HPDE6-E6E7 (cell line): Measurements from ENCODE around the gene GAL3ST3.
"Not testable (repeated sequence)": the region's sequence is repeated elsewhere in the genome, so short reads cannot be mapped to it uniquely, and the experiment has no call there.

Source experiments
- DNase-seq: peaks from one replicate; pipeline ENCODE4 v3.0.0; 2011; ENCODE audit warnings: missing footprints; ENCODE audit errors: extremely low spot score

The GAL3ST3 gene

DNA sequence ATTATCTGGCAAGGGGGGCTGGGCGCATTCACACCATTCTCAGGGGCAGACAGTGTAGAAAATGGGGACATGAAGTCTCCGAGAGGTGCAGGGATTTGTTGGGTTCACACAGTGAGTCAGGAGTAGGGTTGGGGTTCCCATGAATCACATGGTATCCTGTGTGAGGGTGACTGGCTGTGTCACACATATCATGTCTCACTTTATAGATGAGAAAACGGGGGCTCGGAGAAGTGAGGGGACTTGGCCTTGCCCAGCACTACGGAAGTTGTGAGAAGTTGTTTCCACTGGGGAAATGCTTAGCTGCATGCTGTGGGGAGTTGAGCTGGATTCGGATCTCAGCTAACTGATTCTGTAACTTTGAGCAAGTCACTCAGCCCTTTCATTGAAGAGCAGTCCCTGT, 4.2 kb downstream of the GAL3ST3 start:
- DNase-seq: no peak

DNA sequence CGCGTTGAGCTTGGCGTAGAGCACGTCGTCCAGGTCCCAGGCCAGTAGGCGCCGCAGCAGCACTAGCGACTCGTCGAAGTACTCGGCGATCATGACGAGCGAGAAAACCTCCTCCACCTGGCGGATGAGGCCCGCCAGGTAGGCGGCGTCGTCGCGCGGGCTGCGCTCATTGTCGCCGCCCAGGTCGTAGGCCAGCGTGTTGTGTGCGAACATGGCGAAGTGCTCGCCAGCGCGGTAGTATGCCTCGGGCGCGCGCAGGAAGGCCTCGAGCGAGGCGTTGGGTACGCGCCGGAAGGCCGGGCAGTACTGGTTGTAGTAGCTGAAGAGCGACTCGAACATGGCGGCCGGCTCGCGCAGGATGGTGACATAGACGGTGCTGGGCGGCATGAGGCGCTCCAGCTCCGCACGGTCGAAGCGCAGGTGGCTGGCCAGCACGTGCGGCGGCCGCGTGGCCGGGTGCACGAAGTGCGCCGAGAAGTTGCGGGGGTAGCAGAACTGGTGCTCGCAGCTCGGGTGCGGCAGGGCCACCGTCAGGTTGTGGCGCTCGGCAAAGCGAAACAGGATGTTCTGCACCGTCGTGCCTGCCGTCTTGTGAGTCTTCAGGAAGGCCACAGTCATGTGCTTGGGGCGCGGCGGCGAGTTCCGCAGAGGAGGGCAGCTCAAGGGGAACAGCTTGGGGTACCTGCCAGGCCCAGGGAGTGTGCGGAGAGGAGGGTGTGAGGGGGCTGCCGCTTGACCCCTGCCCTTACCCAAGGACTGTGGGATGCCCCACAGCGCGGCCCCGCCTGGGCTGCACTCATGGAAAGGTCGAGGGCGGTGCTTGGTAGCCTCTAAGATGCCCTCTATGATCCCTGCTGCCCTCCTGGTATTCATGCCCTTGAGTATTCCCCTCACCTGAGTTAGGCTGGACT, 5.7 kb downstream of the GAL3ST3 start:
- DNase-seq: no peak

DNA sequence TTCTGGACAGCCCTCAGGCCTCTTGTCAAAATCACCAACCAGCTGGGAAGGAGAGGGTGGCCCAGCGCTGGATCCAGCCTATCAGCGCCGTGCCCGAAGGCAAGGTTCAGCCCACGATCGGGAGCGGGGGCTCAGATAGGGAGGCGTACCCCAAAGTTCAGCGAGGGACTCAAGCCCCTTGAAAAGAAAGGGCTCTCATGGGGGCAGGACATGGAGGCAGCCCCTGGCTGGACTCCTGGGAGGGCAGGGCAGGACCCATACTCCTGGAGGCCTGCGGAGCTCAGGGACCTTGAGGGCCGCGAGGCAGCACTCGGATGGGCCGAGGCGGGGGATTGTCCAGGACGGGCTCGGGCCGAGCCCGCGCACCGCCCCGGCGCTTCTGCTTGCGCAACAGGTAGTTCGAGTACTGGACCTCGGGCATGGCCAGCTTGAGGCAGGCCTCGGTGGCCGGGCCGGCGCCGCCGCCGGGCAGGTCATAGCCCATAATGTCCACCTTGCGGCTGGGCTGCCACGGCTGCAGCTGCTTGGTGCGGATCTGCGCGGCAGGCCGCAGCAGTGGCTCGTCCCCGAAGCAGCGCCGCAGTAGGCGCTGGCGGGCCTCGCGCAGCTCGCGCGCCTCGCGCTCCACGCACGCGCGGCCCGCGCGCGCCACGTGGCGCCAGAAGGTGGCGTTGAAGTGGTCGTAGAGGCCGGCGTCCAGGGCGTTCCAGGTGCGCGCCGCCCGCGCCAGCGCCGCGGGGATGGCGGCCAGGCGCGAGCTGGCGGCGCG, 6.5 kb downstream of the GAL3ST3 start:
- no peak for DNase-seq

DNA sequence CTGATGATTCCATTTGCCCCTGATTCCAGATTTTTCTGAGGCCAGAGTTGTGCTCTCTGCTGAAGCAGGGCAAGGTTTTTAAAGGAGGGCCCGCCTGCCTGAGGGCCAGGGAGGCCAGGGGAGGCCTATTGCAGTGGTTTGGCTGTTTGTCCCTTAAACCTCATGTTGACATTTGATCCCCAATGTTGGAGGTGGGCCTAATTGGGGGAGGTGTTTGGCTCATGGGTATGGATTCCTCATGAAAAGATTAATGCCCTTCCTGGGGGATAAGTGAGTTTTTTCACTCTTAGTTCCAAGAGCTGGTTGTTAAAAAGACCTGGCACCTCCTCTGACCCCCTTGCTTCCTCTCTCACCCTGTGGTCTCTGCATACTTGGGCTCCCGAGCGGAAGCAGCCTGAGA, 9.2 kb downstream of the GAL3ST3 start:
- DNase-seq: no peak

DNA sequence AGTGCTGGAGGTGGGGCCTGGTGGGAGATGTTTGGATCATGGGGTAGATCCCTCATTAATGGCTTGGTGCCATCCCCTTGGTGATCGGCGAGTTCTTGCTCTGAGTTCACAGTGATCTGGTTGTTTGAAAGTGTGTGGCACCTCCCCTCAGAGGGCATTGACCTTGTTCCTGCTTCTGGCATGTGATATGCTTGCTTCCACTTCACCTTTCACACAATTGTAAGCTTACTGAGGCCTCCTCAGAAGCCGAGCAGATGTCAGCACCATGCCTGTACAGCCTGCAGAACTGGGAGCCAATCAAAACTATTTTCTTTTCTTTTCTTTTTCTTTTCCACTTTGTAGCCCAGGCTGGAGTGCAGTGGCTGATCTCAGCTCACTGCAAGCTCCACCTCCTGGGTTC, 11.6 kb downstream of the GAL3ST3 start:
- no peak for DNase-seq

DNA sequence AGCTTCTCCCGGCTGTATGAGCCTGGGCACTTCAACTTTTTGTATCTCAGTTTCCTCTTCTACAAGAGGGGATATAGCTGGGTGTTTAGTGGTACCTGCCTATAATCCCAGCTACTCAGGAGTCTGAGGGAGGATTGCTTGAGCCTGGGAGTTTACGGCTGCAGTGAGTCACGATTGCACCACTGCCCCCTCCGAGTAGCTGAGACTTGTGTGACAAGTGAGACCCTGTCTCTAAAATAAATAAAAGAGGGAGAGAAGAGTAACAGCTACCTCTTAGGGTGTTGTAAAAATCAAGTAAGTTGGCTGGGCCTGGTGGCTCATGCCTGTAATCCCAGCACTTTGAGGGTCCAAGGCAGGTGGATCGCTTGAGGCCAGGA, 12.6 kb downstream of the GAL3ST3 start:
- no peak for DNase-seq

DNA sequence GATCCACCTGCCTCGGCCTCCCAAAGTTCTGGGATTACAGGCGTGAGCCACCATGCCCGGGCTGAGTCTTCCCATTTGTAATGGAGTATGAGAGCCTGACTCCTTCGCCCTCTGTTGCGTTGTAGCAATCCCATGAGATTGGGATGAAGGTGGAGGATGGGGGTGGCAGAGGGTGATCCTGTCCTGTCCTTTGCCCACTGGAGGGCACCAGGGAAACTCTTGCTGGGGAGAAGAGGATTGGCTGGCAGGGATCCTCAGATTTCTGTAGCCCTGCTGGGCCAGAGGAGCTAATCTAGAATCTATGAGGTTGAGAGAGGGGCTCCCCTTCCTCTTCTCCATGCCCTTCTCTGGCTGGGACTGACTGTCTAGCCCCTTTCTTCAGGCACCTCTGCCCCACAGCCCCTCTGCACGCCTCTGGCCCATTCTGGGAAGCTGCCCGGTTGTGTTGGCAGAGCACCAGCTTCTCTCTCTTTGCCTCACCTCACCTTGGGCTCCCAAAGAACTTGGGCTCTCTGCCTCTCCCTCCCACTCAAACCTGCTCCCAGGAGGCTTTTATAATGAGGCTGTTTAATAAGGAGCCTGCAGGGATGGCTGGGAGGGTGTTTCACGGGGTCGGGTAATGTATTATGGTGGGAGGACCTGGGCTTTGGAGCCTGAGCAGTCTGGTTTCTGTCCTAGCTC, 13.2 kb downstream of the GAL3ST3 start:
- DNase-seq: no peak

DNA sequence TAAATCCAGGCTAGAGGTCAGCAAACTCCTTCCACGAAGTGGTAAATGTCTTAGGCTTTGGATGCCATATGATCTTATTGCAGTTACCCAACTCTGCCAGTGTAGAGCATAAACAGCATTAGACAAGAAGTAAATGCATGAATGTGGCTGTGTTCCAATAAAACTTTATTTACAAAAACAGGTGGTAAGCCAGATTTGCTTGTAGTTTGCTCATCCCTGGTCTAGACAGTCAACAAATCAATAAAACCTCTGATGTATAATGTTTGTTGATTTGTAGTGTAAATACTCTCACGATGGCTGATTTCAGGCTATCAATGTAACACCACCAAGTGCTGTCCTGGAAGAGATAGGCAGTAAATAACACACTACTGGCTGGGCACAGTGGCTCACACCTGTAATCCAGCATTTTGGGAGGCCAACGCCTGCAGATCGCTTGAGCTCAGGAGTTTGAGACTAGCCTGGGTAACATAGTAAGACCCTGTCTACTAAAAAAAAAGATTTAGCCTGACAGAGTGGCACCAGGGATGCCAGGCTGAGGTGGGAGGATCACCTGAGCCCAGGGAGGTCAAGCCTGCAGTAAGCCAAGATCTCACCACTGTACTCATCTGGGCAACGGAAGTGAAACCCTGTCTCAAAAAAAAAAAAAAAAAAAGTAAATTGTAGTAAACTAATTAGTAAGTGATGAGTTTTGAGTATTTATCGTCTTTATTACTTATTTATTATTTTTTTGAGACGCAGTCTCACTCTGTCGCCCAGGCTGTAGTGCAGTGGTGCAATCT, 15.8 kb downstream of the GAL3ST3 start:
- no peak for DNase-seq

DNA sequence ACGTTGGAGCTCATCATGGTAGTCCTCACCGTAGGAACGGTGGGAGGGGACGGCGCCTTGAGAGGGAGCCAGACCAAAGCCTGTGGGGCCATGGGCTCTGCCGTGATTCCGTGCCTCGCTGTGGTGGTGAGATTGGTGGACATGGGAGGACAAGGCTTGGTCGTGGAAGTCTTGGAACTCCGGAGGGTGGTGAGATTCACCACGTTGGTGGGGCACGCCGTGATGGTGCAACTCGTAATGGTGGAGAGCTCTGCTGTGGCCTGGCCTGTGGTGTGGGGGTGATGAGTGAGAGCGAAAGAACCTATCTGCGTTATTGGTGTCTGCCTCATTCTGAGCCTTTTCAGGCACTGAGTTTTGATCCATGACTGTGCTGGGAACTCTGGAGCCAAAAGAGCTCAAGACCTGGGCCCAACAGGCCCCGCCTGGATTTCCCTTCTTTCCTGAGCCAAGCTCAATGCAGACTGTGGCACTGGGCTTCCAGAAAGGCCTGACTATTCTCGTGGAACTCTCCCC, 22.9 kb downstream of the GAL3ST3 start, which contains the start of gene CATSPER1:
Gene CATSPER1 (minus strand): TSS at position 463 of the 513 bp plus-strand sequence. CDS start 100 bp downstream, at position 363.
- no peak for DNase-seq

DNA sequence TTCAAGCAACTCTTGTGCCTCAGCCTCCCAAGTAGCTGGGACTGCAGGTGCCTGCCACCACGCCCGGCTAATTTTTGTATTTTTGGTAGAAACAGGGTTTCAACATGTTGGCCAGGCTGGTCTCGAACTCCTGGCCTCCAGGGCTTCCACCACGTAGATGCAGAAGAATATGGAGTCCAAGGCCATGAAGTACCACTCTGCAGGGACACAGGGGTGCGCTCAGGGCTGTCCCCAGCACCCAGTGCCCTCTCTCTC, 25.8 kb downstream of the GAL3ST3 start:
- not testable (repeated sequence) for DNase-seq

DNA sequence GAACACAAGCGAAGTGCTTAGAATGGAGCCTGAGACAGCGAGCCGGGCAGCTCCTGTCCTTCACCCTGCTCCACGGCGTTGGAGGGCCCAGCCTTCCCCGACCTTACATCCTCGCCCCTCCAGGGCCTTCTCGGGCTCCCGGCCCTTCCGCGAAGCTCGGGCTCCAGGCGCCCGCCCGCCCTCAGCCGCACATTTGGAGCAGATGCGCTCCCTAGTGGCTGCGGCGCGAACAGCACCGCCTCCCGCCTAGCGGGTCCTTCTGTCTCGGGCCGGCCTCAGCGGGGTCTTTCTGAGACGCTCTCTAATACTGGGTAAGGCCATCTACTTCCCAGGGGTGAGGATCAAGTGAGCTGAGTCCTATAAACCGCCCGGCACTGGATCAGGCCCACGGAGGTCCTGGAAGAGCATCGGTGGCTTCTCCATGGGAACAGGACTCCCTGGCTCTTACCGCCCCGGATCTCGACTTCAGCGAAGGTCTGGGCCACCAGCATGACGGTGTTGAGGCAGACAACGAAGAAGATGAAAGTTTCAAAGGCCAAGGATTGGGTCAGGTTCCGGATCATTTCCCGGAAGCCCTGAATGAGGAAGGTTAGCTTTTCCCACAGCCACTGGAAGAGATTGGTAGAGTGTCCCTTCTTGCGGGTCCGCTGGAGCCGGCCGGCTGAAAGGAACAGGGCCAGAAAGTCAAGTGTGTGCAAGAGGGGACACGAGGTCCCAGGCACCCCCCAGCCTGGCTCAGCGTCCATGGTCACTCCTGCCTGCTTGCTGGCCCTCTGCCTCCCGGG, 26.4 kb downstream of the GAL3ST3 start:
- peak; percentile 72 for DNase-seq

DNA sequence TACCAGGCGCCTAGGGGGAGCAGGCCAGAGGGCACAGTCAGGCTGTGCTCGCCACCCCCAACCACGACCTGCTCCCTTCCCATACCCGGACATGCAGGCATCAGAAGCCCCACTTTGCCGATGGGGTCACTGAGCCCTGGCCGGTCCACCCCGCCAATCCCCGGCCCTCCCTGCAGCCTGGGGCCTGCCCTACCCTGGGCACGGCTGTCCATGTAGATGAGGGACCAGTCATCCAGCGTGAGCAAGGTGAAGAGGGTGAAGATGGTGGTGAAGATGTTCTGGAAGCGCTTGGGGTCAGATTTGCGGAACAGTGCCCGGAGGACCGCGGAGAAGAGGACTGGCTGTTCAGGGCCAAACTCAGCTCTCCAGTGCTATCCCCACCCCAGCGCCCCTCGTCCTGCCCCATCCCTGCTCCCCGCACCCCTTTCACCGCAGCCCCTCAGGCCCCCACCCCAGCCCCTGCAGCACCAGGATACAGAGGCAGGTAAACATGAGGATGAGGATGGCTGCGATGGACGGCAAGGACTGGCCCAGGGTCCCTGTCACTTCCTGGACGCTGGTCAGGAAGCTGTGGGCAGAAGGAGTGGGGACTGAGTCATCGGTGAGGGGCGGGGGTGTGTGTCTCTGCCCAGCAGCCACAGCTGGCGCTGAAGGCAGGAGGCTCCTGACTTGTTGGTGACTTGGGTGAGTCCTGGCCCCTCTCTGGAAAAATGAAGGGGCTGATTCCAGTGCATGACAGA, 28.2 kb downstream of the GAL3ST3 start:
- DNase-seq: peak; percentile 81

DNA sequence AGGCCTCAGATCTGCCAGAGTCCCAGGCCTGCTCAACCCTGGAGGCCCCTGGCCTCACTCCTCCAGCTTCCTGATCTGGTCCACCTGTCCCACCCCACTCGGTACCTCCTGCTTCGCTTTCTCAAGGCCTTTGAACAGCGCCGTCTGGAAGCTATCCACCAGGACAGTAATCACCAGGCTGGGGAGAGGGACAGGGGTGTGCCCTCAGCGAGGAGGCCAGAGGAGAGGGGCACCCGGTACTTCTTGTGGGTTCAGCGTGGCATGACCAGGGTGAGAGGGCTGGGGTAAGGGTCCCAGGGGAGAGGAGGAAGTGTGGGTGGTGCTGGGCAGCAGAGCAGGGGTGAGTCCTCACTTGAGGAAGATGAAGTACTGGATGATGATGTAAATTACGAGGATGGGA, 28.7 kb downstream of the GAL3ST3 start:
- DNase-seq: no peak

DNA sequence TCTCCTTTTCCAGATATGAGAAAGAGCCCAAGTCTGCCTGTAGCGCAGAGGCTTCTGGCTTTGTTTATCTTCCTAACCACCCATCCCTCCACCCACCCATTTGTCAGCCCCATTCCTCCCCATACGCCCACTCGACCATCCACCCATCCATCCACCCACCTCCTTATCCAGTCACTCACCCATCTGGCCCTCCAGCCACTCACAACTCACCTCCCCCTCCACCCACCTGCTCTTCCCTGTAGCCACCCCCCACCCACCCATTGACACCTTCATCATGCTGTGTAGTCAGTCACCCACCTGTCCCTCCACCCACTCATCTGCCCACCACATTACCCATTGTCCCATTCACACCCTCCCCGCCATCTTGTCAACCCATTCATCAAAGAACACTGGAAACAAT, 31.6 kb downstream of the GAL3ST3 start:
- no peak for DNase-seq

DNA sequence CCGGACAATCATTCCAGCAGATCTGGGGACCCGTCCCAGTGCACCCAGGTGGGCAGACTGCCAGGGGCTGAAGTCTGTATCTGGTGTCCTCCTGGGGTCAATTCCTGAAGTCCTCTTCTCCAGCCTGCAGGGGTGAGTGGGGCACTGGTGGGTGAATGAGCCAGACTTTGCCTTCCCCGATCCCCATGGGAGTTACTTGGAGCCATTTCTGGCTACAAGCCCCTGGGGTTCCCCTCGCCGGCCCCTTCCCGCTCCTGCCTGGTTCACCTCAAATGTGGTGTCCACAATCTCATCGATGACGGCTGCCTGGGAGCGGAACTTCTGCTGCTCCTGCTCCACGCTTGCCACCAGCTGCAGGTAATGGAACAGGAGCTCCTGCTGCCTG, 32.2 kb downstream of the GAL3ST3 start:
- no peak for DNase-seq

DNA sequence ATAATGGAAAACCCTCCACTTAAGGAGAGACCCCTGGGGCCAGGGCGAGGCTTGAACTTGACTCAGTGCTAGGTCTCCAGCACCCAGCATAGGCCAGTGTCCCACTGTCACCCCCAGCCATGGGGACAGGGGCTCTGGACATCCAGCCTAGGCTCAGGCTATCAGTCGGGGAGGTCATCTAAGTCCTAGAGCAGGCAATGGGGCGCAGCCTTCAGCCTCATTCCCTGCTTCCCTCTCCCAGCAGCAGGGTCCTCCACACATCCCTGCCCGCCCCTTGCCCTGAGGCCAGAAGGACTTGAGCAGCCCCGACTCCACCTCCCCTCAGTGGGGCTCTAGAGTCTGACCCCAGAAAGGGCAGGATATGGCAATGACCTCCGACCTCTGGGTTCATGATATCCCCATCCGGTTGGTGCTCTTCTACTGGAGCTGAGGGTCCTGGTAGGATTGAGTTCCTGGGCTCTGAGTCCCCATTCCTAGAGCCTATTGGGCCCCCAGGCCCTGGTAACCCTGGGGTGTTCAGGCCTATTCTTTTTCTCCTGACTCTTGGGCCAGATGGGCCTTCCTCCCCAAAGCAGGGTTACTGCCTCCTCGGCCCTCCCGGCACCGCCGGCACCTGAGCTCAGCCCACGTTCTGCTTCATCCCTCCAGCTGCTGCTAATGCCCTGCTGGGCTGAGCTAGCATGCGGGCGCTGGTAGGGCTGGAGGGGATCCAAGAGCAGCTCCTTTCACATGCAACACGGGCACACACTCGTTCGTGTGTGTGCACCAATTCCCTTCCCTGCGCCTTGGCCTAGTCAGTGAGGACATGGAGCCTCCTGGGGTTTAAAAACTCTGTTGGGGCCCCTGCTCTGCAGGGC, 32.8 kb downstream of the GAL3ST3 start:
- no peak for DNase-seq

DNA sequence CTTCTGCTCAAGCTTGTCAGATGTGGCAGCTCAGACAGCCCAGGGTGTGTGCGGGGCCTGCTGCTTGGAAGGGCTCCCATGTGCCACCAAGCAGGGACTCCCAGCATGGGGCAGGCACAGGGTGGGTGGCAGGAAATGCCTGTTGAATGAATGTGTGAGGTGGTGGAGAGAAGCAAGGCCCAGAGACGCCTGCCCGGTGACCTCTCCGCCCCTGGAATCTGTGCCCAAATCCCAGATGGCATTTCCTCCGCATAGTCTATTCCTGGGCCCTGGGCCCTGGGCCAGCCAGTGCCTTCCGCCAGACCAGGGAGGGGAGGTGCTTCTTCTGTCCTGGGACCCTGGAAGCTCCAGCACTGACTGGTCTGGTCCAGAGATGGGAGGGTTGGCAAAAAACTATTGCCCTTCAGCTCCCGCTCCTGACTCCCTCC, 33.5 kb downstream of the GAL3ST3 start:
- no peak for DNase-seq

DNA sequence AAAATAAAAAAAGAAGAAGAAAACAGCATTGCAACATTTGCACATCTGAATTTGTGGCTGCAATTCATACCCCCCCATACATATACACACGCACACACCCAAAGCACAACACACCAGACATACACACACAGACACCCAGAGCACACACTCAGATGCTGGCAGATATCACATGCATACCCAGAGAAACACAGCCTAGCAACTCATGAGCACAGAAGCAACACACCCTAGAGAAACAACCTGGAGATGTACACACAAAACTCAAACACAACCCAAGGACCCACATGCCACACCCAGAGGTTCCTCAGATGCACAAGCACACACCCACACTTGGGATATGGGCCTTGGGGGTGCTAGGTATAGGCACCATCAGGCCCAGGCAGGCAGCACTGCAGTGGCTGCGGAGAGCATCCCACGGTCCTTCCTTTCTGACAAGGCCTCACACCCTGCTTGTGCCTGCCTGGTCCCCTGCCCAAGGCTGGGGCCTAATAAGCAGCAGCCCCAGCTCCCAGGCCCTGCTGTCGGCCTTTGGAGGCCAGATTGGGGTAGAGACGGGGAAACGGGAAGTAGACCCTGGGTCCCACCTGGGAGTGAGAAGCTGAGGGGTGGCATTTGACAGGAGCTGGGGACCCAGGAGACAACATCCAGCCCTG, 34.0 kb downstream of the GAL3ST3 start:
- no peak for DNase-seq

DNA sequence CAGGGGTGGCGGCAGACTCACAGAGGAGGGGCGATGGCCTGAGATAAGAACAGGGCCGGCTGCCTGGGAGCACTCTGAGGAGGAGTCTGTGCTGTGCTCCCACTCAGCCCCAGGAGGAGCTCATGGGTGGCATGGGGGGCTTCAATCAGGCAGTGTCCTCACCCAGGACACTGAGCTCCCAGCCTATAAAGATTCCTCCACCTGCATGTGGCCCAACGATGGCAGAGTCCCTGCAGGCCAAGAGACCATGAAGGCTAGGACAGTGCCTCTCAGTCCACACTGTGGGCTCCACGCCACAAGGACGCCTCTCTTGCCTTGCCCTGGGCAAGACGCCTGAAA, 35.2 kb downstream of the GAL3ST3 start:
- no peak for DNase-seq
